GM18858 (cell line): ENCODE measurements around the gene SPDYE6.
A peak's percentile ranks its signal among the peaks of the same experiment; 100 is the strongest.
"Not testable (repeated sequence)": the region's sequence is repeated elsewhere in the genome, so short reads cannot be mapped to it uniquely, and the experiment has no call there.

ENCODE experiments used
- ATAC-seq: cut with Tn5 transposase; IDR thresholded peaks from one replicate; pipeline ENCODE4 v1.9.1; 2021; ENCODE audit not compliant: unreplicated experiment

SPDYE6 gene

GRCh38 chr7:102364394-102364886, 8.2 kb upstream of the SPDYE6 start:
- not testable (repeated sequence) for ATAC-seq

GRCh38 chr7:102363549-102364393, 7.5 kb upstream of the SPDYE6 start:
- ATAC-seq: peak; percentile 92

GRCh38 chr7:102346983-102347382, 9.3 kb downstream of the SPDYE6 start:
- not testable (repeated sequence) for ATAC-seq

- ATAC-seq: not testable (repeated sequence)
Measured at GRCh38 chr7:102340599-102341368, 15.5 kb downstream of the SPDYE6 start.

GRCh38 chr7:102337420-102337819, 18.8 kb downstream of the SPDYE6 start:
- not testable (repeated sequence) for ATAC-seq

- ATAC-seq: not testable (repeated sequence)
Measured at GRCh38 chr7:102337002-102337401, 19.2 kb downstream of the SPDYE6 start.

- ATAC-seq: not testable (repeated sequence)
Measured at GRCh38 chr7:102335574-102335973, 20.7 kb downstream of the SPDYE6 start.

- ATAC-seq: not testable (repeated sequence)
Measured at GRCh38 chr7:102330666-102331460, 25.4 kb downstream of the SPDYE6 start.

GRCh38 chr7:102329366-102329765, 26.9 kb downstream of the SPDYE6 start:
- not testable (repeated sequence) for ATAC-seq

GRCh38 chr7:102328863-102329262, 27.4 kb downstream of the SPDYE6 start:
- ATAC-seq: not testable (repeated sequence)

GRCh38 chr7:102327183-102327582, 29.1 kb downstream of the SPDYE6 start:
- not testable (repeated sequence) for ATAC-seq

GRCh38 chr7:102326157-102326889, 29.9 kb downstream of the SPDYE6 start:
- no peak for ATAC-seq

- ATAC-seq: not testable (repeated sequence)
Measured at GRCh38 chr7:102325106-102325505, 31.1 kb downstream of the SPDYE6 start.

GRCh38 chr7:102323914-102324195, 32.4 kb downstream of the SPDYE6 start:
- no peak for ATAC-seq

- no peak for ATAC-seq
Measured at GRCh38 chr7:102322202-102322715, 34.0 kb downstream of the SPDYE6 start.

GRCh38 chr7:102321351-102322201, 34.7 kb downstream of the SPDYE6 start:
- no peak for ATAC-seq

GRCh38 chr7:102320601-102321350, 35.5 kb downstream of the SPDYE6 start:
- ATAC-seq: no peak

GRCh38 chr7:102320181-102320580, 36.1 kb downstream of the SPDYE6 start:
- no peak for ATAC-seq

GRCh38 chr7:102319671-102320070, 36.6 kb downstream of the SPDYE6 start:
- no peak for ATAC-seq
